NCI-H2171 treated with DMSO at 0.1 percent for 48 hours (cell line): ENCODE data around the gene TK1.
A peak's percentile ranks its signal among the peaks of the same experiment; 100 is the strongest.
"Not testable (repeated sequence)": the region's sequence is repeated elsewhere in the genome, so short reads cannot be mapped to it uniquely, and the experiment has no call there.

Source experiments
- DNase-seq: peaks from one replicate; lab custom pipeline; 2025; lab: John Stamatoyannopoulos, UW

TK1 gene

DNA sequence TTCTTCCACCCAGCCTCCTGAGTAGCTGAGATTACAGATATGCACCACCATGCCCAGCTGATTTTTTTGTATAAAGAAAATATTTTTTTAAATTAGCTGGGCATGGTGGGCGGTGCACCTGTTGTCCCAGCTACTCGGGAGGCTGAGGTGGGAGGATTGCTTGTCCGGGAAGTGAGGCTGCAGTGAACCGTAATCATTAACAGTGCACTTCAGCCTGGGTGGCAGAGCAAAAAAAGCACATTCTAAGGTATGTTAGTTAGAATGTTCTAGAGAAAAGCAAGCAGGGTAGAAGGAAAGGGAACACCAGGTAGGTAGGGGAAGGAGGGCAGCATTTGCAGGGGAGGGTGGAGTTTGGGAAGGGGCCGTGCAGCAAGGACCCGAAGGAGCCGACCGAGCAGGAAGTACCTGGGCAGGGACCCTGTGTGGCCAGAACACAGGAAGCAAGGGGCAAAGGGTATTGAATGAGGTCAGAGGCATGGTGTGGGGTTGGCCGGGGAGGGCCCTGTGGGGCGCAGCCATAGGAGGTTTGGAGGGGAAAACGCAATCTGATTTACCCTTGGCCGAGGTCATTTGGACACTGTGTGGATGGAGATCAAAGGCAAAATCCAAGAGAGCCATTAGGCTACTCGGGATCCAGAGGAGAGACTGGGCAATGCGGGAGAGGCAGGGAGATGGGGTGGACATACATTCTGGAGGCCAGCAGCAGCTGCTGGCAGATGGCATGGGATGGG, 38.4 kb downstream of the TK1 start:
- DNase-seq, result no peak

DNA sequence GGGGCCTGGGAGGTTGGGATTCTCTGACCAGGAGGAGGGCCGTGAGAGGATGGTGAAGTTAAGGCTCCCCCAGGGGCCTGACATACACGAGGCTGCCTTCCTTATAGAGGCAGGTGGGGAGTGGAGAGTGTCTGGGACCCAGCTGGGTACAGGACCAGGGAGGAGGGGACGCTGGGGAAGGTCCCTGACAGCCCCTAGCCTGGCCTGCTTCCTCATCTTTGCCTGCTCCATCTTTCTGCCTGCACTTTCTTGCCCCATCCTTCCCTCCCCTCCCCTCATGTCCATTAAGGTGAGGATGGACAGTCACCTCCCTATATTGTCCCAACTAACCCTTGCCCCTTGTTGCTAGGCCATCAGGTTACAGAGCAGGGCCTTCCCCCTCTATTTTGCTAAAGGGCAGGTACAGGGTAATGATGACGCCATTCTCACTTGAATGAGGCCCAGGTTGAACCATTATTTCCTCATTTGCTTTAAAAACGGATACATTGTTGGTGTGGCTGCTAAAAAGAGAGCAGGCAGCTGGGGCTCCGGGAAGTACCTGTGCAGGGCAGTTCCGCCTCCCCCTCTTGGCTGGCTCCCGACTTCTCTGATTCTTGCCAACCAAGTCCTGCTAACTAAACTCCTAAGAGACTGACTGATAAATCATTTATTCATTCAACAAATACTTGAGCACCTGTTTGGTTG, 39.4 kb downstream of the TK1 start:
- no peak for DNase-seq

DNA sequence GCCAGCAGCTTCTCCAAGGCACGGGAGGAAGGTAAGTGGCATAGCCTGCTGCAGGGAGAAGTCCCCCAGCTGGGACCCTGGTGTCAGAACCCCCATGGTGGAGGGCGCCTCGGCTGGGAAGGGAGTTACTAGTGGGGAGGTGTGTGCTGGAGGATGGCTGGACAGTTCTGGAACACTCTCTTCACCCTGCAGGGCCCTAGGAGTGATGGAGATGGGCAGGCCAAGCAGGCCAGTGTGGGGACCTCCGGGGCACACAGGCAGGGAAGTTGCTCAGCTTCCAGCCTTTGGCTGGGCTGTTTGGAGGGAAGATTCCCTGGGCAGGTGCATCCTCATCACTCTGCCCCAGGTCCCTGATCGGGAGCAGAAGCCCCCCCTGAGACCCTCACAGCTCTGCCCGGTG, 40.0 kb downstream of the TK1 start:
- DNase-seq, result no peak

DNA sequence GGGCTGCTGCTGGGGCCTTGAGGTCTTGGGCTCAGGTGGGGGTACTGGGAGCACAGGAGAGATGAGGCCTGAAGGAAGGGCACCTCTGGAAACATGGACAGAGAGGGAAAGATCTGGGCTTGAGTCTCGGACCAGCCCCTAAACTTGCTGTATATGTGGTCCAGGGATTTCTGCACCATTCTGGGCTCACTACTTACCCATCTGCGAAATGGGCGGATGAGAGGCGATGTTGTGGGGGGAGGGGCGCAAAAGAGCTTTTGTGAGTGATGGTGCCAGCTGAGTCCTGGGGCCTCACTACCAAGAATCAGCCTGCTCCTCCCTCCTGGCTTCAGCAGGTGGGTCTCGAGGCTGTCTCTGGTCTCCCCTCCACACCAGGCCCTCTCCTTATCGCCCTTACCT, 40.4 kb downstream of the TK1 start:
- no peak for DNase-seq

DNA sequence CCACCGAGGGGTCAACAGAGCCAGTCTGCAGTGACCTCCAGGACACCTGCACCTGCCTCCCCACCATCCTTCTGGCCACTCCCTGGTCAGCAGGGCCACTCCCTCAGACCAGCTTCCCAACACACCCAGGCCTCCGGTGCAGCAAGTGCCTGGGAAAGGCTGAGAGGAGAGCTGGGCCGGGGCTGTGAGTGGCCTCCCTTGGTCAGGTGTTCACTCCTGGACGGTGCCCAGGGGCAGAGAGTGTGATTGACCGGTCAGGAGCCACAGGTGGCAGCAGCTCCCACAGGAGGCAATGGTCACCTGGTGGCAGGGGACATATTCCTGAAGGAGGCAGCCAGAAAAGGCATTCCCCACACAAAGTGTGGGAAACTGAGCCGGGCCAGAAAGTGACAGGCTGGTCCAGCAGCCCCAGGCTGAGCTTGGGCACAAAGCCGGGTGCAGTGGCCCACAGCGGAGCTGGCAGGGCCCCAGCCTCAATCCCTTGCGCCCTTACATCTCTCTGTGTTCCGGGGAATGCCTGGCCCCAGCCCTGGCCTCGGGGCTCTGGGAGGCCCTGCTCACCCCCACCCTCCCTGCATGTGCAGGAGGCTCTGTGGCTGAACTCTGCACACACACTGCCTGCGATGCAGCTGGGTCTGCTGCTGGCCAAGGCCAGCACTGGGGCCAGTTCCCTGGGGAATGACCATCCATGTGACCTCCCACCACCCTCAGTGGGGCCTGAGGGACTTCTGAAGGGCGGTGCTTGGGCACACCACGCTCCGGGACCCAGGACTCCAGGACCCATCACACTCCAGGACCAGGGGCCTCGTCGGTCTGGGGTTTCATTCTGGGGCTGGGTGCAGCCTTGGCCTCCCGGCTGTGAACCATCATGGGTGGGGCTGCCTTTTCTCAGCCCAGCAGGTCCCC, 41.9 kb downstream of the TK1 start:
- DNase-seq, result no peak

DNA sequence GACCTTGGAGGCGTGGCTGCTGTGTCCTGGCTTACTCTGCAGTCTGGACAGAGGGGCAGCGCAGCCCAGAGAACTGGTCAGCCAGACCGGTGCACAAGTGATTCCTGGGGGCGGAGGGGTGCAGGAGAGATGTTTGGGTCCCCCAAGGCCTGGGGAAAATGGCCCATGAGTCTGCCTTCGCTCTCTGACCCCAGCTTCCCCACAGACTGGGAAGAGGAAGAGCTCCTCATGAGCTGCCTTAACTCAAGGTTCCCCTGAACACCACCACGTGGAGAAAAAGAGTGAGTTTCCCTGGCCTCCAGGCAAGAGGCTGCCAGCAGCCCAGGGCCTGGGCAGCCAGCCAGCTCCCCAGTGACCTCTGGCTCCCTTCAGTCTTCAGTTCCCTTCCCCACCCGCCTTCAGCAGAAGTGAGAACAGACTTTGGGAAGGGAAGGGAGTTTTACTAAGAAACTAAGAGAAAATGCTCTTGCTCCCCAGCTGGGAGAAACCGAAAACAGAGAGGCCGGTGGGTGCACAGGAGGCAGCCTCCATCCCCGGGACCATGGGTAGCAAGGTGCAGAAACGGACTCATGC, 42.6 kb downstream of the TK1 start:
- DNase-seq, result no peak

DNA sequence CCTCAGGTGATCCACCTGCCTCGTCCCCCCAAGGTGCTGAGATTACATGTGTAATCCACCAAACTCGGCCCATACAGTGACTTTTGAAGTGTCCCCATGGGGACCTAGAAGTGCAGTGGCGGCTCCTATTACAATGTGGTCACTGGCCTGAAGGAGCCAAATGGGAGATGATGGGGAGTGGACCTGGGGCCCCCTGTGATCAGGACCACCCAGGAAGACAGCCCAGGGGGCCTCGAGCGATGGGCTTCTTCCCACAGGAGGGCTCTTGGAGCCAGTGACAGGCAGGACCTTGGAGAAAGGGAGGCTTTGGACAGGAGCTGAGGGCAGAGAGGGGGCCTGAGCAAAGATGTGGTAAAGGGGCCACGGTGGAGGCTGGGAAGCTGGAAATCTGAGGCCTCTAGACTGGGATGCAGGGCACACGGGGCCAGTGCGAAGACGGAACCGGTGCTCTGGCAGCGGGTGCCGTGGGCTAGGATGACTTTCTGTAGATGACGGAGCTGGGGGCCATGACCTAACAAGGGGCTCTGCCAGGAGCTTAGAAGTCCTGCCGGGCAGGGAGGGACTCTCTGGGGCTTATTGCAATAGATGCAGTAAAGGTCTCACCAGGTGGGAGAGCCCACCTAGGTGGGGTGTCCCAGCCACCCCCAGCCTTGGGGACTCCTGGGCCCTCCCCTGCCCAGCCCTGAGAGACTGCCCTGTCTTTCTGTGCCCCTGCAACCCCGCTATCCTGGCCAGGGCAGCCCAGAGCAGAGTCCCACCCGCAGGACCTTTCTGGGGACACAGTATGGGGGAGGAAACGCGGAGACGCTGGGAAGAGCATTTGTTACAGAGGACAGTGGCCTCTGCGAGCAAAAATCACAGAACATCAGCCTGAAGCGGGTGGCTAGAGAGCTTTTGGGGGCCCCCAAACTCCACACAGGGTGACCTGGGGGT, 43.4 kb downstream of the TK1 start:
- DNase-seq, result no peak

DNA sequence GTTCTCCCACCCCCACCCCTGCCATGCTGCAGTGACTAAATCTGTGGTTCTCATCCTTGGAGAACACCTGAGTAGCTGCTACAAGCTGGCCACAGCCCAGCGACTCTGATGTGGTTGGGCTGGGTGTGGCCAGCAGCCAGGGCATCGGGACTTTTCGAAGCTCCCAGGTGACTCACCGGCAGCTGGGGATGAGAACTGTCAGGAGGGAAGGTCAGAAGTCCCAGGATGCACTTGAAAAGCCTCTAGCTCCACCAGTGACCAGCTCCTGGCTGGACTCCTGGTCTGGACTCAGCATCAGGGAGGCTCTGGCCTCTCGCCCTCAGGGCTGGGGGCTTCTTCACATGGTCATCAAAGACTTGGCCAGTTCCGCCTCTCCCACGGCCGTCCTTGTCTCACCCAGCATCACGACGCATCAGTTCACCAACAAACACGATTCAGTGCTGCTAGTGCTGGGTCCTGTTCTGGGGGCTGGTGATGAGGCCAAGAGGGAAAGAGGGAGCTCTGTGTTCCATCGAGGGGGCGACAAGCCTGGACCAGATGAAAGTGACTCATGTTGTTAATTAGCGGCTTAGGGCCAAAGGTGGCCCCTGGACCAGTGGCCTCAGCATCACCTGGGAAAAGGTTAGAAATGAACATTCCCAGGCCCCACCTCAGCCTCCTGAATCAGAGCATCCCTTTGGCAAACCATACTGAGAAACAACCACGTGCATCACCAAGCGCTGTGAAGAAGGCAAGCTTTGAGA, 44.6 kb downstream of the TK1 start:
- no peak for DNase-seq

DNA sequence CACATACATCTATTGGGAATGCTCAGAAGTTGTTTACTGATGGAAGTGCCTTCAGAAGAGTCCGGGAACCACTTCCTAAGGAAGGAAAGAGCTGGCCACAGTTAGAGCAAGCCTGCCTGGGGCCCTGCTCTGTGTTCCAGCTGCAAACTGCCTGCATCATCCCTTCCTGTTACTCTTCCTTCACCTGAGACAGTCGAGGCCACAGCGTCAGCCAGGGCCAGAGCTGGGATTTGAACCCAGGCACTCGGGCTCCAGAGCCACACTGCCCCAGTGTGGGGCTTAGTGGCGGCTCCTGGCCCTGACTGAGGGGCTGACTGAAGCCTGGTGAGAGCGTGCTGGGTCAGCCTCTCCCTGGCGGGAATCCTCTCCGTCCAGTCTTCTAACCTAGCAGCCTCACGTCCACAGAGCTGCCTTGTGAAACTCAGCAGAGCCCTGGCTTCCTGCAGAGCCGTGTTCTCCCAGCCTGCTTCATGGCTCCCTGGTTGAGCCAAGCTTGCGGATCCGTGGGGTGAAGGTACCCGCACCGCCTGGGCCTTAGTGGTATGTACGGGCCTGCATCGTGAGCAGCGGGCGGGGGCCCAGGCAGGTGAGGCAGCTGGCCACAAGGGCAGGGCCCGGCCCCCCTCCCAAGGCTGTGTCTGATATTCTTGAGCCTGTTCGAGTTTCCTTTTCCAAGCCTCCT, 45.3 kb downstream of the TK1 start:
- no peak for DNase-seq

DNA sequence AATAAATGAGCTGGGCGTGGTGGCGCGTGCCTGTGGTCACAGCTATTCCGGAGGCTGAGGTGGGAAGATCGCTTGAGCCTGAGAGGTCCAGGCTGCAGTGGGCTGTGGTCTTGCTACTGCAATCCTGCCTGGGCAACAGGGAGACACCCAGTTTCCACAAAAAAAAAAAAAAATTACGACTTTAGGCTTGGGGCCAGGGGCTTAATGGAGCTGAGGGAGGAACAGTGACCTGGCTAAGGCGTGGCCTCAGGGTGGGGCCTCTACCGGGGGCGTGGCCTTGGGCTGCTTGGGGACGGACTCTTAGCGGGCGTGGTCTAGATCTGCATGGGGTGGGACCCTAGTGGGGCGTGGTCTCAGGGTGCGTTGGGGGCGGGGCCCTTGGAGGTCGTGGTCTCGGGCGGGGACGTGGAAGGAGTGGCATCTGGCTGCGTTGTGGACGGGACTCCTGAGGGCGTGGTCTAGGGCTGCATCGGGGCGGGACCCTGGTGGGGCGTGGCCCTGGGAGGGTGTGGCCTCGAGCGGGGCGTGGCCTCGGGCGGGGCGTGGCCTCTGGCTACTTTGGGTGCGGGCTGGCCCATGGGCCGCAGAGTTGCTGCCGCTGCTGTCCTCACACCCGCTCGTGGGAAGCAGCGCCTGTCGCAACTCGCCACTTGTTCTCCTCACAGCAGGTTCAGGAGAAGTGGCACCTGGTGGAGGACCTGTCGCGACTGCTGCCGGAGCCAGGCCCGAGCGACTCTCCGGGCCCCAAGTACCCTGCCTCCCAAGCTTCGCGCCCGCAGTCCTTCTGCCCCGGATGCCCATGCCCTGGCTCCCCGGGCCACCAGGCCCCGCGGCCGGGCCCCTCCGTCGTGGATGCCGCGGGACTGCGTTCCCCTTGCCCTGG, 46.4 kb downstream of the TK1 start:
- DNase-seq, result peak; percentile 92

DNA sequence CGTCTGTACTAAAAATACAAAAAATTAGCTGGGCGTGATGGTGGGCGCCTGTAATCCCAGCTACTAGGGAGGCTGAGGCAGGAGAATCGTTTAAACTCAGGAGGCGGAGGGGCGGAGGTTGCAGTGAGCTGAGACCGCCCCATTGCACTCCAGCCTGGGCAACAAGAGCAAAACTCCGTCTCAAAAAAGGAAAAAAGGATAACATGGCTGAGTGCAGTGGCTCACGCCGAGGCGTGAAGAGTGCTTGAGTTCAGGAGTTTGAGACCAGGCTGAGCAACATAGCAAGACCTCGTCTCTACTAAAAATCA, 47.0 kb downstream of the TK1 start:
- DNase-seq, result not testable (repeated sequence)

DNA sequence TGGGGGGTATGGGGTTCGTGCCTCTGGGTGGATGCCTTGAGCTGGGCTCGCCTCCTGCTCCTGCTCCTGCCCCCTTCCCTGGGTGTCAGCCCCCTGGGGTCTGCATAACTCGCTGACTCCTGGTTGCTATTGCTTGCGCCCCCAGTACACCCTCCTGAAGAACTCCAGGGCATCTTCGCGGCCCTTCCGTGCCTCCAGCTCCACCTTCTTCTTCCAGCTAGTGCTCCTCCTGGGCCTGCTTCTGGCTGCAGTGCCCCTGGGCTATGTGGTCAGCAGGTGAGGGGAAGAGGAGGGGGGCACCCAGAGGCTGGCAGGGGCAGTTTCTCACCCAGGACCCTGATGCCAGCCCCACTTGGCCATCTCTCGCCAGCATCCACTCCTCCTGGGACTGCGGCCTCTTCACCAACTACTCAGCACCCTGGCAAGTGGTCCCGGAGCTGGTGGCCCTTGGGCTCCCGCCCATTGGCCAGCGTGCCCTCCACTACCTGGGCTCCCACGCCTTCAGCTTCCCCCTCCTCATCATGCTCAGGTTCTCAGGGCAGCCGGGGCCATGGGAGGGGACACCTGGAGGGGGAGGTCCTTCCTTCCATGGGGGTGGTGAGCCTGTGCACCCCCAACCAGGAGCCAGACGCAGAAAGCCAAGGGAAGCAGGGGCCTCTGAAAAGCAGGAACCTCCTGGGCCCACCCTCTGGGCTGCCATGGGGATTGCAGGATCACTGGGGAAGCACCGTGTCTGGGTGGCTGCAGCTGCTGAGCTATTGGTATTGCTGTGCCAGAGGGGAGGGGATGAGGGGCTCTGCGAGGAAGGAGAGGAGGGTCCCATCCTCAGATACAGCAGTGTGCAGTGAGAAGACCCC, 48.4 kb downstream of the TK1 start:
- DNase-seq, result no peak

DNA sequence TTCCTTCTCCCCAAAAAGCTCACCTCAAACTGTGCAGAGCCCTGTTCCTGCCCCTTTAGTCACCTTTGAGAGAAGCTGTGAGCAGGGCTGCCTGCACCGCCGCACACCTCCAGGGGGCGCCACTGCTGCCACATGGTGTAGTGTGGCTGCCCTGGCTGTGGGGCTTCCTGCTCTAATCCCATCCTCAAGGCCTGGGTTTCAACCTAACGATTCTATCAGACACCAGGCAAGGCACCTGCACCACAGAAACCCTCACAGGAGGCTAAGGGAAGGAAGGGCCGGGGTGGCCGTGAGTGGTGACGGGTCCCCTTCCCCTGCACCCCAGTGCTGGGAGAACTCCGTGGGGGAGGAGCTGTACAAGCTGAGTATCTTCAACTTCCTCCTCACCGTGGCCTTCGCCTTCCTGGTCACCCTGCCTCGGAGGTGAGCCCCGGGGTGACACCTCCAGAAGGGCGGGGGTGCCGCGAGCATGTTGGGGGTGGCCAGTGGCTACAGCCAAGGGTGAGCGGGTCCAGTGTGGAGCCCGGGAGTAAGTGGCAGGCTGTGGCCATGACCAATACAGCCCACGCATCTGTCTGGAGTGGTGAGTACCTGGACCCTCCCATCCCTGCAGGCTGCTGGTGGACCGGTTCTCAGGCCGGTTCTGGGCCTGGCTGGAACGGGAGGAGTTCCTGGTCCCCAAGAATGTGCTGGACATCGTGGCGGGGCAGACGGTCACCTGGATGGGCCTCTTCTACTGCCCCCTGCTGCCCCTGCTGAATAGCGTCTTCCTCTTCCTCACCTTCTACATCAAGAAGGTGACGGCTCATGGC, 49.3 kb downstream of the TK1 start:
- DNase-seq, result no peak

DNA sequence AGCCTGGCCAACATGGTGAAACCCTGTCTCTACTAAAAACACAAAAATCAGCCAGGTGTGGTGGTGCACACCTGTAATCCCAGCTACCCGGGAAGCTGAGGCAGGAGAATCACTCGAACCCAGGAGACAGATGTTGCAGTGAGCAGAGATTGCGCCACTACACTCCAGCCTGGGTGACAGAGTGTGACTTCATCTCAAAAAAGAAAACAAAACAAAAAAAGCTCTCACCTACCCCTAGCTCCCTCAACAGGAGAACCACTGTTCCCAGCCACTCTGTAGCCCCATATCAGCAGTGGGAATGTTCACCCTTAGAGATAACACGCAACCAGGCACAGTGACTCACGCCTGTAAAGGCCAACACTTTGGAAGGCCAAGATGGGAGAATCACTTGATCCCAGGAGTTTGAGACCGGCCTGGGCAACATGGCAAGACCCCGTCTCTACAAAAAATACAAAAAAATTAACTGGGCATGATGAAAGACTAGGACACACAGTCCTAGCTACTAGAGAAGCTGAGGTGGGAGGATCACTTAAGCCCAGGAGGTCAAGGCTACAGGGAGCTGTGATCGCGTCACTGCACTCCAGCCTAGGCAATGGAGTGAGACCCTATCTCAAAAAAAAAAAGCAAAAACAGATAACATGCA, 50.9 kb downstream of the TK1 start:
- no peak for DNase-seq

DNA sequence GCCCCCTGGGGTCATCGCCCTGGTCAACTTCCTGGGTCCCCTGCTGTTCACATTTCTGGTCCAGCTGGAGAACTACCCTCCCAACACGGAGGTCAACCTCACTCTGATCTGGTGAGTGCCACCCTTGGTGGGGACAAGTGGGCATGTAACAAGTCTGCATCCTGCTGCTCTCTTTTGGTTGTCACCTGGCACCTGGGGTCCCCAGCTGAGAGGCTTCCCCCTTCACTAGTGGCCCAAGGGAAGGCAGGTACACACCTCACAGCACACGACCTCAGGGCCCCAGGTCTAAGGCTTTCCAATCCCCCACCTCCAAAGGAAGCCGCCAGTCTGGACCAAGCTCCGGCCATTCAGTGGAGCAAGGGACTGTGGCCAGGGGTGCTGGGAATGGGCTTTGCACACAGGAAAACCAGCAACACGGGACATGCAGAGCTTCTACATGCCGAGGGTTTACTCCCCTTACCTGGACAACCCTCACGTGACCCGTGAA, 51.9 kb downstream of the TK1 start:
- no peak for DNase-seq

DNA sequence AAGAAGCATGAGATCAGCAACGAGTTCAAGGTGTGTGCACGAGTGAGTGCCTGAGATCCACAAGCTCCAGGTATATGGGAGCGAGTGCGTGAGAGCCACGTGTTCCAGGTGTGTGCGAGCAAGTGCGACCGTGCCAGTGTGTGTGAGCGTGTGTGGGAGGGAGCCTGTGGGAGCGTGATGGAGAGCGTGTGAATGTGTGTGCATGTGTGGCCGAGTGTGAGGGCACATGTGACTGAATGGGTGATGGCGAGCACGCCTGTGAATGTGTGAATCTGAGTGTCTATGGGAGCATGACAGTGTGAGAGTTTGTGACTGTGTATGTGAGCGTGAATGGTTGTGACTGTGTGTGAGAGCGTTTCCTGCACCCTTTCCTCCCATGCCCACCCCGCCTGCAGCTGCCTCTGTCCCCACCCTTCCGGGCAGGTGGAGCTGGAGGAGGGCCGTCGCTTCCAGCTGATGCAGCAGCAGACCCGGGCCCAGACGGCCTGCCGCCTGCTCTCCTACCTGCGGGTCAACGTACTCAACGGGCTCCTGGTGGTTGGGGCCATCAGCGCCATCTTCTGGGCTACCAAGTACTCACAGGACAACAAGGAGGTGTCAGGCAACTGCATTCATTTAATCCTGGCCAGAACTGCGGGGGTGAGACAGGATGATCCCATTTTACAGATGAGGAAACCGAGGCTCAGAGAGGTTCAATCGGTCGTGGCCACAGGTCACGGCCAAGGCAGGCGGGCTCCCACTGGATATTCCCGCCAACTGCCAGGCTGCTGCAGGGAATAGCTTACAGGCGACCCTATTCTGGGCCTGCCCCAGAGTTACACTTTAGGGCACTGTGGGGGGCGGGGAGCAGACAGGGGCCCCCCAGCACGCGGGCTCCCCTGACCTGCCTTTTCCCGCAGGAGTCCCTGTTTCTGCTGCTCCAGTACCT, 52.6 kb downstream of the TK1 start:
- DNase-seq, result no peak
